Epithelial cell of proximal tubule (primary cell): Measurements from ENCODE around the gene ISYNA1. TPM values are rescaled to one million over a fixed set of nuclear protein-coding genes. Genes with fewer than 3 reads are reported as not detected.

ENCODE experiments used
- DNase-seq: peaks from one replicate; pipeline ENCODE4 v3.0.0-alpha.2; 2011; ENCODE audit warnings: low read depth
- H3K4me3 ChIP-seq: 2 replicates; pipeline ENCODE4 v1.5.1; 2011; ENCODE audit warnings: low read depth, mild to moderate bottlenecking, low read length
- total RNA-seq: library from RNA; depleted of rRNA; stranded (reverse); fragments of >200 nt; gene quantifications from 2 replicates; pipeline ENCODE4 v1.2.3, GENCODE V29; 2015
- TF ChIP-seq, protein P1 (sequence below): conservative IDR thresholded peaks from 2 replicates; pipeline ENCODE4 v1.5.1; 2012; ENCODE audit warnings: low read depth, mild to moderate bottlenecking, low read length

Gene ISYNA1
- total RNA-seq, 1 donor from 2014 or later = 115 TPM

DNA sequence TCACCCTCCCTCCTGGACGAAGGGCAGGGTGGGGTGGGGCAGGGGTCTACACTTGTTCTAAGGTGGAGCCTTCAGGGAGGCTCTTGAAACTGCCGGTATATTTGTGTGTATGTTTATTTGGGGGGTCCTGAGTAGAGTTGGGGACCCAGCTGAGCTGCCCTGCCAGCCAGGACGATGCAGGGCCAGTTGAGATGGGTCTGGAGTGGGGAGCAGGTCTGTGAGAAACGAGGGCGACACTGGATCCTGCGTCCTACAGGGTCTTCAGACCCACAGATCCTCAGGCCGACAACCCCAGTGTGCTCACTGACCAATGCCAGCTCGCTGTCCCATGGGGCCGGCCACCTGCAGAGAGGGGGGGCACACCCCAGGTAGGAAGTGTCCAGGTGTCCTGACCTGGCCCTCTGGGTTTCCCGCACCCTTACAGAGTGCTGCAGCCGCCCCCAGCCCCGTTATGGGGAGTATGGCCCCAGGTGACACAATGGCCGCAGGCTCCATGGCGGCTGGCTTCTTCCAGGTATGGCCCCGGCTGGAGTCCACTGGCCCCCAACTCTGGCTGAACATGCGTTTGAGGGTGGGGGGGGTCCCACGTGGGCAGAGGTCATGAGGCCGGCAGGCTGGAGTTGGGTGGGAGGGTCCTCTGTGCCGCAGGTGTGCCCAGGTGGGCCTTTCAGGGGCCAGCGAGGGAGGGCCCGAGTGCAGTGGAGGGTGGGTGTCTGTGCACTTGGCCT is 7.4 kb downstream of the ISYNA1 start:
- TF ChIP-seq, protein P1, sequence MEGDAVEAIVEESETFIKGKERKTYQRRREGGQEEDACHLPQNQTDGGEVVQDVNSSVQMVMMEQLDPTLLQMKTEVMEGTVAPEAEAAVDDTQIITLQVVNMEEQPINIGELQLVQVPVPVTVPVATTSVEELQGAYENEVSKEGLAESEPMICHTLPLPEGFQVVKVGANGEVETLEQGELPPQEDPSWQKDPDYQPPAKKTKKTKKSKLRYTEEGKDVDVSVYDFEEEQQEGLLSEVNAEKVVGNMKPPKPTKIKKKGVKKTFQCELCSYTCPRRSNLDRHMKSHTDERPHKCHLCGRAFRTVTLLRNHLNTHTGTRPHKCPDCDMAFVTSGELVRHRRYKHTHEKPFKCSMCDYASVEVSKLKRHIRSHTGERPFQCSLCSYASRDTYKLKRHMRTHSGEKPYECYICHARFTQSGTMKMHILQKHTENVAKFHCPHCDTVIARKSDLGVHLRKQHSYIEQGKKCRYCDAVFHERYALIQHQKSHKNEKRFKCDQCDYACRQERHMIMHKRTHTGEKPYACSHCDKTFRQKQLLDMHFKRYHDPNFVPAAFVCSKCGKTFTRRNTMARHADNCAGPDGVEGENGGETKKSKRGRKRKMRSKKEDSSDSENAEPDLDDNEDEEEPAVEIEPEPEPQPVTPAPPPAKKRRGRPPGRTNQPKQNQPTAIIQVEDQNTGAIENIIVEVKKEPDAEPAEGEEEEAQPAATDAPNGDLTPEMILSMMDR = no peak
- DNase-seq = no peak
- H3K4me3 ChIP-seq = no peak overlapping the region

- TF ChIP-seq, protein P1 = no peak
- no peak overlapping the region for H3K4me3 ChIP-seq
- no peak for DNase-seq
Observed at GRCh38 chr19:18429717-18430416, 8.1 kb downstream of the ISYNA1 start.

- no peak overlapping the region for H3K4me3 ChIP-seq
- TF ChIP-seq, protein P1 = no peak
- DNase-seq = no peak
Observed at GRCh38 chr19:18428787-18429674, 8.9 kb downstream of the ISYNA1 start.

- TF ChIP-seq, protein P1 = no peak
- H3K4me3 ChIP-seq = no peak overlapping the region
- DNase-seq = no peak
Observed at GRCh38 chr19:18428173-18428786, 9.7 kb downstream of the ISYNA1 start.

- no peak overlapping the region for H3K4me3 ChIP-seq
- TF ChIP-seq, protein P1 = no peak
- DNase-seq = no peak
Observed at GRCh38 chr19:18427743-18428113, 10.2 kb downstream of the ISYNA1 start.

DNA sequence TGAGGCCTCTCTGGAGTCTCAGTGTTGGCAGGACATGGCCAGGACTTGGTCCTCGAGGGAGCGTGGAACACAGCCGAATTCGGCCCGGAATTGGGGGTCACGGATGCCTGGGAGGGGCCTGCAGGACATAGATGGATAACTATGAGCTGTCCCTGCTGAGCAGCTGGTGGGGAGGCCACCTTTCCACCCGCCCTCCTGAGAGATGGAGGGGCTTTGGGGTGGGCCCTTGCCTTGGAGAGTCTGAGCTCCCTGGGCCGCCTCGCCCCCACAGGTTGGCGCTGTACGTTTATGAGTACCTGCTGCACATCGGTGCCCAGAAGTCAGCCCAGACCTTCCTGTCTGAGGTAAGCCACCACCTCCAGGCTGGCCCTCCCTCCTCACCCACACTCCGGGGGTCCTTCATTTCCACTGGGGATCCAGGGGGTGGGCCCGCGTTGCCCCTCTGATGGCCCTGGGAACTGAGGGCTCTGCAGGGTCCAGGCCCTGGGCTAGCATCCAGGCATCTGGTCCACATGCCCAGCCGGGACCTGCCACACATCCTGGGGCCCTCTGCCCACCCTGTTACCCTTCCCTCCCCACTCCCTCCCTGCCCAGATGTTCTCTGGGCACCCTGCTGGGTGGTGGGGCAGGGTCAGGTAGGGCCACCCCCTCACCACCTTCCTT is 10.7 kb downstream of the ISYNA1 start:
- no peak overlapping the region for H3K4me3 ChIP-seq
- no peak for DNase-seq
- TF ChIP-seq, protein P1 = no peak
